GM21737 (cell line): ENCODE measurements around the gene PPIF.

ENCODE experiments used
- ATAC-seq: cut with Tn5 transposase; IDR thresholded peaks from one replicate; pipeline ENCODE4 v1.9.1; 2021; ENCODE audit warnings: mild to moderate bottlenecking, moderate library complexity; ENCODE audit not compliant: unreplicated experiment

PPIF gene

DNA sequence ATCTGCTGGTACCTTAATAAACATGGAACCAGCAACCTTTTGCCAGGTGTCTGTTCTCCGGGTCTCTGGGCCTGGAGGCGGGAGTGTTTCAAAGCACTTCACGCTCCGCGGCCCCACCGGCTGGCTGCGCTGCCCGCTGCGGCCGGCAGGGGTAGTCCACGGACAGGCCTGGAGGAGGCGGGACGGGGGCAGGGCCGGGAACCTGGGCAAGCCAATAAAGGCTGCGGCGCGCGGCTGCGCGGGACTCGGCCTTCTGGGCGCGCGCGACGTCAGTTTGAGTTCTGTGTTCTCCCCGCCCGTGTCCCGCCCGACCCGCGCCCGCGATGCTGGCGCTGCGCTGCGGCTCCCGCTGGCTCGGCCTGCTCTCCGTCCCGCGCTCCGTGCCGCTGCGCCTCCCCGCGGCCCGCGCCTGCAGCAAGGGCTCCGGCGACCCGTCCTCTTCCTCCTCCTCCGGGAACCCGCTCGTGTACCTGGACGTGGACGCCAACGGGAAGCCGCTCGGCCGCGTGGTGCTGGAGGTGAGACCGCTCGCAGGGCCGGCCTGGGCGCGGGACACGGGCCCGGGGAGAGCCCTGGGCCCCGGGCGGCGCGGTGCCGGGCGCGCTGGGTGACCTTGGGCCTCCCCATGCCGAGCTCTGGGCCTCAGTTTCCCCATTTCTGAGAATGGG is at the start of gene PPIF:
Gene PPIF (plus strand): TSS at position 244 of the 668 bp plus-strand sequence. CDS start 80 bp downstream, at position 324.
- peak; percentile 81 for ATAC-seq

DNA sequence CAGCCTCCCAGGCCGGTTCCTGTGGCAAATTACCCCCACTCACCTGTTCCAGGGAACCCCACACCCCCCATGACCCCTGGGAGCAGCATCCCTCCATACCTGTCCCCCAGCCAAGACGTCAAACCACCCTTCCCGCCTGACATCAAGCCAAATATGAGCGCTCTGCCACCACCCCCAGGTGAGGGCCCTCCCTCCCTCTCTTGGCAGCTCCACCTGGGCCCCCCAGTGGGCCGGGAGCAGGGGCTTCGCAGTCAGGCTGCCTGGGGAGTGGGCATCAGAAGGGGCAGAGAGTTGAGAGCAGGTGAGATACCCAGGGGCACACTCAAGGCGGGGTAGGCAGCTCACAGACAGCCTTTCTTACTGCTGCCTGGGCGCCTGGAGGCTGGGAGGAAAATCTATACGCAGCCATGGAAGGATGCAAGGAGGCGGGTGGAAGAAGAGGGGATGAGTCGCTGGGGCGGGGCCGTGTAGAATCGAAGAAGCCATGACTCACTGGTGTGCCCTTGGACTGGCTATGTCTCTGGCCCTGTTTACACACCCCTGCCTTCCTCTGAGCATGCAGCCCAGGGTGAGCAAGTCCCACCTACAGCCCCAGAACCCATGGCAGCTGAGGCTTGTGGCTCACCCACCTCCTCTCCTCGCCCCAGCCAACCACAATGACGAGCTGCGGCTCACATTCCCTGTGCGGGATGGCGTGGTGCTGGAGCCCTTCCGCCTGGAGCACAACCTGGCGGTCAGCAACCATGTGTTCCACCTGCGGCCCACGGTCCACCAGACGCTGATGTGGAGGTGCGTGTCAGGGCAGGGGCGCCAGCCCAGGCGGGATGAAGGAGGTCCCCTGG is 48.6 kb upstream of the PPIF start:
- ATAC-seq: no peak

DNA sequence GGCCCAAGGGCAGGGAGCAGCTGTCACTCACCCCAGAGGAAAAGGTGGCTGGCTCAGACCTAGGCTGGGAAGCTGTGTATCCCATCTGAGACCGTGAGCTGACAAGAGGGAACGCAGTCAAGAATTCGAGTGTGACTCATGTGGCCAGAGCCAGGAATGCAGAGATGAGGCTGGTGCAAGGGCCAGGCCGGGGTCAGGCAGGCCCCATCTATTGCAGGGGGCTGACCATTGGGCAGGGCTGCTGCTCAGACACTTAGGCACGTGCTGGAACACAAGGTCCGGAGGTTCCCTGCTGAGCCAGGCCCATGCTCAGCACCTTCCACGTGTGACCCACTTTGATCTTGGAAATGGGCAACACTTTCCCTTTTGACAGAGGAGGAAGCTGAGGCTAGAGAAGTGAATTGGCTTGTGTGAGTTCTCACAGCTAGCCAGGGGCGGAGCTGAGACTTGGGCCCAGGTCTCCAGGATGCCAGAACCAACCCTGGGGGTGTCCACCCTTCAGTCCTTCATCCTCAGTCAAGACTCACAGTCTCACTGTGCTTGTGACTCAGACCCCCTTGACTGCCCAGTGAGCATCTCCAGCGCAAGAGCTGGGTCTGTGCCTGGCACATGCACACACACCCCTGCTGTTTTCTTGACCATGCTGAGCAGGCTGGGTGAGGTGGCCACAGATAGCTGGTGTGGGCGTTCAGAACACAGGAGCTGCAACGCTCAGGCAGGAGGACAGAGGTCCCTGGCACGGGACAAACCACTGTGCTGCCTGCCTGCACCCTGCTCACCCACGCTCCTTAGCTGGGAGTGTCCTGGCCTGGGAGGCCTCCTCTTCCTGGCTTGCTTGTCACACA is 47.6 kb upstream of the PPIF start:
- ATAC-seq: no peak

DNA sequence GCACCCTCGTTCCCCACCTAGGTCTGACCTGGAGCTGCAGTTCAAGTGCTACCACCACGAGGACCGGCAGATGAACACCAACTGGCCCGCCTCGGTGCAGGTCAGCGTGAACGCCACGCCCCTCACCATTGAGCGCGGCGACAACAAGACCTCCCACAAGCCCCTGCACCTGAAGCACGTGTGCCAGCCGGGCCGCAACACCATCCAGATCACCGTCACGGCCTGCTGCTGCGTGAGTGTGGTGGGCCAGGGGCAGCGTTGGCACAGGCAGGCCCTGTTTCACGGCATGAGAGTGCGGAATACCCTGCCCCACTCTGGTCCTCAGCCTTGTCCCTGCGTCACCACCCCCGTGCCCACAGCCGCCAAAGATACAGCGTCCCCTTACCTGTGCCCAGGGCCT is 46.6 kb upstream of the PPIF start:
- no peak for ATAC-seq

DNA sequence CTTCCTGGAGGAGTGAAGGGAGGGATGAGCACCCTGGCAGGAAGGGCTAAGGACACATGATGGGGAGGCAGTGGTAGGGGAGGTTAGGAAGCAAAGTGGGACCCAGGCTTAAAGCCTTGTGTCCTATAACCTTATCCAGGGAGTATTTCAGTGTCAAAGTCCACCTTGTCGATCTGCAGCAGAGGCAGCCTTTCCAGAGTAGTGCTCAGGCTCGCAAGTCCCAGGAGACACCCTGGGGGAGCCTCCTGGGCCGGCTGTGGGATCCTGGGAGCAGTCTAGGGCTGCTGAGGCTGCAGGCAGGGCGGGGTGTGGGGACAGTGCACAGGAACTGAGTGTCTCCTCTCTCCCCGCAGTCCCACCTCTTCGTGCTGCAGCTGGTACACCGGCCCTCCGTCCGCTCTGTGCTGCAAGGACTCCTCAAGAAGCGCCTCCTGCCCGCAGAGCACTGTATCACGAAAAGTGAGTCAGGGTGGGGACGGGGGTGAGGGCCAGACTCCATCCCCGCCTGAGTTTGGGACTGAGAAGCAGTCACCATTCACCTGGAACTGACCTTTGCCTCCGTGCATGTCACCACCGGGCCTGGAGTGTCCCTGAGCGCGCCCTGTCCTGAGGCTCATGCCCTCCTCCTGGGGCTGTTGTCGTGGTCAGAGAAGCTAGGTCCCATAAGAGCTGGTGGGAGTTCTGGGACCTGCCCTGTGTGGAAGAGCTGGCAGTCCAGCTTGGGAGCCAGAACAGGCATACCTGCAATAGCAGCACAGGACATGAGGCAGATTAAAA is 45.3 kb upstream of the PPIF start:
- no peak for ATAC-seq

DNA sequence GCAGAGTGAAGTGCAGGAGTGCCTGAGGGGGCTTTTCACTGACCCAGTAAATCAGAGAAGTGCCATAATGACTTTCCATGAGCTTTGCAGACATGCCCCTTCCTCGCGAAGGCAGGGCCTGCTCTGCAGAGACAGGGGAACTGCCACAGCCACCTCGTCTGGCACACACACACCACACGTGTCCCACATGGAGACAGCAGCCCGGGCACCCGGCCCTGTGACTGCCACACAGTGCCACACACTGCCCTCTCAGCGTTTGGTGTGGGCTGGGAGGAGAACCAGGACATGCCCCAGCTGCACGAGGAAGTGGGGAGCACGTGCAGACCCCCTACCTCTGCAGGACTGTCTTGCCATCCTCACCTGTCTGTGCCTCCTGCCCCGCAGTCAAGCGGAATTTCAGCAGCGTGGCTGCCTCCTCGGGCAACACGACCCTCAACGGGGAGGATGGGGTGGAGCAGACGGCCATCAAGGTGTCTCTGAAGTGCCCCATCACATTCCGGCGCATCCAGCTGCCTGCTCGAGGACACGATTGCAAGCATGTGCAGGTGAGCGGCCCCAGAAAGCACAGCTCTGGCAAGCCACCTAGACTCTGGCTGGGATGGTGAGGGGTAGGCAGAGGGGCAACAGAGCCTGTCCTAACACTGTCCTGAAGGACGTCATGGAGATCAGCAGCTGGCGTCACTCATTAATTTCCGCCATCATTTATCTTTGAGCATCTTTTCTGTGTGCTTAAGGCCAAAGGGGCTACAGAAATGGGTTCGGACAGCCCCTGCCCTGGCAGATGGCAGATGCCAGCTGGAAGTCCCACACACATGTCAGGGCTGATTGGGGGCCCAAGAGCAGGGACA is 43.4 kb upstream of the PPIF start:
- no peak for ATAC-seq

DNA sequence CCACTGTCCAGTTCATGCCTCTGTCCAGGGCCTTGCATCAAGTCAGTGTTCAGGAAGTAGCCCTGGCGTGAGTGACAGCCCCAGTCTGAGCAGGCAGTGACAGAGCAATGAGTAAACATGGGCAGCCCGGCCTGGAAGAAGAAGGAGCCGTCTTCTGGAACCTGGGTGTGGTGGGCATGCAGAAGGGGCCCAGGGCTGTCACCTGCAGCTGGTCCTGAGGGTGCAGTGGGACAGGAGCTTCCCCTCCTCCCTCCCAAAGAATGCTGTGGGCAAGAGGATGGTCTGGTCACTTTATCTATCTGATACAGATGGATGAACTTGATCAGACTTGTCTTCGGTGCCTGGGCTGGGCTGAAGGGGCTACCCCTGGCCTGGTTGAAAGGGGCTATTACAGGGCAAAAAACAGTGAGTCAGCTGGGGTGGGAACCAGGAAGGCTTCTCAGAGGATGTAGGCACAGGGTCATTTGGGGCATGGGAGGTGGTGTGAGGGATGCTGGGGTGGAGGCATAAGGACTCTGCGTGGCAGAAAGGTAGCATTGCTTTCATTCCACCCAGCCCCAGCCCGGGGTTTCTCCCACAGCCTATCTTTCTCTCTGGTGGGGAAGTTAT is 42.7 kb upstream of the PPIF start:
- ATAC-seq: no peak

DNA sequence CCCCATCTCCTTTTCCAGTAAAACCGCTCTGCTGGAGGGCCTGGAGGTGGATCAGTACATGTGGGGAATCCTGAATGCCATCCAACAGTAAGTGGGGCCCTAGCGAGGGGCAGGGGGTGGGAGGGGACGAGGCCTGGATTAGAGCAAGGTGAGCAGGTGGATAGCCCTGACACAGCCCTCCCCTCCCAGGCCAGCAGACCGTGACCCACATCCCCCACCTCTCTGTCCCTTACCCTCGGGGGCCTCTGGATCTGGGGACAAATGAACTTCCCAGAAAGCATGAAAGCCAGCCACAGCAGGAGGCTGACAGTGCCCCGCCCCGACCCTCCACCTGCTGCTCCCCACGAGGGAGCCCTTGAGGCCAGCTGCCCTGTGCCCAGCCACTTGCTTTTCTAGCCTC is 41.8 kb upstream of the PPIF start:
- ATAC-seq: no peak

DNA sequence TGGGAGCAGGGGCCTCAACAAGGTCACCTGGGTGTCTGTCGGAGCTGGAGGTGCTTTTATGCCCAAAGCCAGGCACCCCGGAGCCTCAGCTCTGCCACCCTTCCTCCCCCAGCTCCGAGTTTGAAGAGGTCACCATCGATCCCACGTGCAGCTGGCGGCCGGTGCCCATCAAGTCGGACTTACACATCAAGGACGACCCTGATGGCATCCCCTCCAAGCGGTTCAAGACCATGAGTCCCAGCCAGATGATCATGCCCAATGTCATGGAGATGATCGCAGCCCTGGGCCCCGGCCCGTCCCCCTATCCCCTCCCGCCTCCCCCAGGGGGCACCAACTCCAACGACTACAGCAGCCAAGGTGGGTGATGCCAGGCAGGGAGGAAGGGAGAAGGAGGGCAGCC is 41.3 kb upstream of the PPIF start:
- no peak for ATAC-seq

DNA sequence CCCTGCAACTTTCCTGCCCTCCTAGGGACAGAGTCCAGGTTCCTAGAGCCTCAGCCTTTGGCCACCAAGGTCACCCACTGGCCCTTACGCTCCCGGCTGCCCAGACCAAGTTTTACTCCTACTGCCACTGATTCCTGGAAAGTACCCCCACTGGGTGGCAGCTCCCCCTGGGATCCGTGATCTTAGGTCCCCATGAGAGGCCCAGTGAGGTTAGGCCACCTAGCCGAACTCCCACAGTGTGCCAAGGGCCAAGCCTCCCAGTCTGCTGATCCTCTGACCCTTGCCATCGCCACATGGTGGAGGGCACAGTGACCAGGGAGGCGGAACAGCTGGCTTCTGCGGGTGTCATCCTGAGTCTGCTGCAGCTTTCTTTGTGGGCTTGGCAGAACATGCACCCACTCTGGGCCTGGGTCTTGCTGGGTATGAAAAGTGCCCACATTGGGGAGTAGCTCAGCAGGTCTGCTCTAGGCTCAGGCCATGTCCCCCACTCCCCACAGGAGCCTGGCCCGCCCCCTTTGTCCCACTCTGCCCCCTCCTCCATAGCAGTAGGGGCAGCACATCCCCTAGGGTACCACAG is 40.5 kb upstream of the PPIF start:
- ATAC-seq: no peak

DNA sequence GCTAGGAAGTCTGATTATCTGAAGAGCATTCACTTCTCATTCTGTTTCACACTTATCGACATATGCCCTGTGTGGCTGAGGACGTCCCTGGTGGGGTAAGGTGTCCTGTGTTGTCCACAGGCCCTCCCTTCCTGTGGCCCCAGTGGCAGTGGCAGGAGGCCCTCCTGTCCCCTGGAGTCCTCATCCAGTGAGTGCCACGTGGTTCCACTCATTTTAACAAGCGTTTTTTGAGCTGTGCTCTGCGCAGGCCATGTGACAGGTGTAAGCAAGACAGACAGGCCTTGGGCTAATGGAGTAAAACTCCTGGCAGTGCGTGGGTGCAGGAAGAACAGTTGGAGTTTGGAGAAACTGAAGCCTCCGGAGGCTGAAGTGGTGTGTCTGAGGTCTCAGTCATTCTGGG is 39.3 kb upstream of the PPIF start:
- ATAC-seq: no peak

DNA sequence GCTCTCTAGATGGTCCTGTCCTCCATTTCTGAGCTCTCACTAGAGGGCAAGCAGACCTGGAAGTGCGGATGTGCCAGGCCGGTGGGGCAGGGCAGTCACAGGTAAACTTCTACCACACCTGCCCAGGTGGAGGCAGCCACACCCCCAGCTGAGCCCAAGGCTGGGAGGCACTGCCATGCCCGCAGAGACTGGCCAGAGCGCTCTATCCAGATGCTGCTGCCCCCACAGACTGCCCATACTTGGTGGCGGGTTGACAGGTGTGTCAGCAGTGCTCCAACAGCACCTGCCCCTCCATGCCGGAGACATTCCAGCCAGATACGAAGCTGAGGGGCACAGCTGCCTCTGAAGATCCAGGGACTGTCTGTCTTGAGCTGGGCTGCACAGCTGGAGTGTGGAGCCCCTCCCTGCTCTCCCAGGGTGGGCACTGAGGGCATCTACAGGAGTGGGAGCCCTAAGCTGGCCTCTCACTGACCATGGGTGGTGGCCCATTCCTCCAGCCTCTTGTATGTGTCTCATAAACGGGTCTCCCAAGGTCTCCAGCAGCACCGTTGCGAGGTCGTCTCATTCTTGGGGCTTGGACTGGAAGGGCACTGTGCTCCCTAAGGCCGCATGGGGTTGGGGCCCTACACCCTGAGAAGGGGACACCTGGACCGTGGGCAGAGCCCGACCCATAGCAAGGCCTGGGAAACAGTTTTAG is 38.2 kb upstream of the PPIF start:
- ATAC-seq: no peak

DNA sequence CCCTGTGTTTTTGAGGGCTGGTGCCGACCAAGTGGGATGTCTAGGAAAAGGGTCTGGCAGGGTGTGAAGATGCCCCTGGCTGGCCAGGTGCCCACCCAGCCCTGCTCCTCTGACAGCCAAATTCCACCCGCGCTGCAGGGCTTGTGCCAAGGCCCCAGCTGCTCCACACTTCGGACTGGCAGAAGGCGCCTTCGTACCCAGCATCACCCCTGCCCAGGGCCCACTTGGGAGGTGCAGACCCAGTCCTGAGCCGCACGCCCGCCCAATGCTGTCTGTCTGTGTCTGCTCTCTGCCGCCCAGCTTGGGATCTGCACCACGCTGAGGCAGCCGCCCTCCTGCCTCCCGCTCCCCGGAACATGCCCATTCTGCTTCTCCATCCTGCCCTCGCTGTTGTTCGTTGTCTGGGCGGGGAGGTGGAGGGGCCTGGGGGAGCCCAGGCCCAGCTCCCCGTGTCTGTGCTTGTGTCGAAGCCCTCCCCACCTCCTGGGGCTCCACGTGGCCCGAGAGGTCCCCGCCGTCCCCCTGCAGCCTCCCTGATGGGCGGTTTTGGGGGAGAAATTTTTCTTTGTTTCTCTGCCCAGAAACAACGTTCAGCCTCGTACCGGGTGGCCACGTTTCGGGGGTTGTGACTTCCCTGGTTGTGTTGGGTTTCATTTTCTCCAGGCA is 36.9 kb upstream of the PPIF start:
- ATAC-seq: no peak

DNA sequence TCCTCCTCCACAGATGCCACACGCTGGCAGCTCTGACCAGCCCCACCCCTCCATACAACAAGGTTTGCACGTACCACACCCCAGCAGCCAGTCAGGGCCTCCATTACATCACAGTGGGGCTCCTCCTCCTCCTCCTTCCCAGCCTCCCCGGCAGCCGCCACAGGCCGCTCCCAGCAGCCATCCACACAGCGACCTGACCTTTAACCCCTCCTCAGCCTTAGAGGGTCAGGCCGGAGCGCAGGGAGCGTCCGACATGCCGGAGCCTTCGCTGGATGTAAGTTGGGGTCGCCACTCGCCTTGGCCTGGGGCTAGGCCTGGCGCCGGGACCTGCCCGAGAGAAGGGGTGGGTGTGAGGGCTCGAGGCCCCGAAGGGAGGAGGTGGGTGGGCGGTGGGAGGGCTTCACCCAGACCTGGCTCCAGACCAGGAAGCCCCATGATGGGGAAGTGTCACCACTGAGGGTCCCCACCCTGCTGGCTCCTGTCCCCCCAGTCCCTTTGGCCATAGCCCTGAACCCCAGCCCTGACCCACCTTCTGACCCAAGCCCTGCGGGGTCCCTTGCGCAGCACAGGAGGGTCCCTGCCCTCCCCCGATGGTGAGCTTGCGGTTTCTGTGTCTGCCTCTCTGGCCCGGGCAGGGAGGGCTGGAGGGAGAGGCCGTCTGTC is 36.2 kb upstream of the PPIF start:
- no peak for ATAC-seq

DNA sequence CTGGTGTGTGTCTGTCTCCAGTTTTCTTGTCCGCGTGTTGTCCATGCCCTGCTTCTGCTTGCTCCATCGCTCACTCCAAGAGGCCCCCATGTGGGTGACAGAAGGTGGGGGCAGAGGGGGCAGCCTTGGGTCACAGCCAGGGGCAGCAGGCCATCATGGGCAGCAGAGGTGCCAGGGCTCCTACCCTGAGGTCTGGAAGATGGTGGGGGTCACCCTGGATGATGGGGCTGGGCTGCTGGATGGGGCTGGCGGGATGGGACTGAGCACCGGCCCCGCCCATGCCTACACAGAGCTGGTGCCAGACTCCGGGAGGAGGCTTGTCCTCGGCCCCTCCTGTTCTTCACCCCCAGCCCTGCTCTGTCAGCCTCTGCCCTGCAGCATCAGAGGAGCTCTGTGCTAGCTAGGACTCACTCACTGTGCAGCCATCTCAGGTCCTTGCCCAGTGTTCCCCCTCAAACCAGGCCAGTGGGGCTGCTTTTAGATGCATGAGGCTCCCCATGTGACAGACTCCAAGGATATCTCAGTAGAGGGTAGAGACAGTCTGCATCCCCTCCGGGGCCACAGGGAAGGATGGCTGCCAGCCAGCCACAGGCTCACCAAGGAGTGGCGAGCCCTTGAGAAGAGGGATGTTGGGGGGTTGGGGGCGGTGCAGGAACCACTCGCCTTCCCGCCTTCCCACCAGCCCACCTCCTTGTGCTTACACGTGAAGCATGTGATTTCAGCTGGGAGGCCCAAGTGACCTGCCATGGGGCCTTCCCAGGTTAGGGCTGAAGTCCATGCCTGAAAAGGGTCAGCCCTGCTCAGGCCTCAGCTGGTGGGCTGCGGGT is 35.5 kb upstream of the PPIF start:
- ATAC-seq: no peak

DNA sequence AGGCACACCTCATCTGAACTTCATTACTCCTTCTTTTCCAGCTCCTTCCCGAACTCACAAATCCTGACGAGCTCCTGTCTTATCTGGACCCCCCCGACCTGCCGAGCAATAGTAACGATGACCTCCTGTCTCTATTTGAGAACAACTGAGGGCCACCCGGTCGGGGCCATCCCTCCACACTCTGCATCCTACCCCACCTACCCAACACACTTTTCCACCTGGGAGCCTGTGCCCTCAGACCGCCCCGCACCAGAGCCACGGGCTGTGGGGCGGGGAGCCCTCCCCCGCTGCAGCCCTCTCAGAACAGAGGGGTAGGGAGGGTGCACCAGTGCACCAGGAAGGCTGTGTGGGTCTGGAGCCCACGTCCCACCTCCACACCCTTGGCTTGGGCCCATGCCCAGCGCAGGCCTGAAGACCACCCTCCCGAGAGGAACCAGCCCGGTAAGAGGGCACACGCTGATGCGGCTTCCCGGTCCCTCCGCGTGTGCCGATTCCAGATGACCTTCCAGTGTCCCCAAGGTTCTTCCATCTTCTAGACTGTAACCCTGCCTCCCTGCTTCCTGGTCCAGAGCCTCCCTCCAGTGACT is 34.6 kb upstream of the PPIF start:
- no peak for ATAC-seq
